Right lobe of liver (tissue), 4 donors: ENCODE data around the gene RHOD.

Experiments
- CTCF ChIP-seq, 4 donors: fragments of 200-600 bp in 3 of 4; fragments of 450-650 bp in 1 of 4; IDR thresholded peaks; one replicate each; pipeline versions ENCODE4 v1.5.1 to v1.8.0; 2016 to 2022; ENCODE audit warnings: antibody characterized with exemption in 4 of 4, mild to moderate bottlenecking in 2 of 4
- POLR2A ChIP-seq: fragments of 450-650 bp; IDR thresholded peaks from one replicate; pipeline ENCODE4 v1.6.1; 2017; ENCODE audit warnings: antibody characterized with exemption, mild to moderate bottlenecking
- donor health status: DM: no; HTN: no; CAD: no.
- donor health status: DM: no; HTN: no; CAD: no.
- donor health status: DM: no; HTN: yes; CAD: no.

DNA sequence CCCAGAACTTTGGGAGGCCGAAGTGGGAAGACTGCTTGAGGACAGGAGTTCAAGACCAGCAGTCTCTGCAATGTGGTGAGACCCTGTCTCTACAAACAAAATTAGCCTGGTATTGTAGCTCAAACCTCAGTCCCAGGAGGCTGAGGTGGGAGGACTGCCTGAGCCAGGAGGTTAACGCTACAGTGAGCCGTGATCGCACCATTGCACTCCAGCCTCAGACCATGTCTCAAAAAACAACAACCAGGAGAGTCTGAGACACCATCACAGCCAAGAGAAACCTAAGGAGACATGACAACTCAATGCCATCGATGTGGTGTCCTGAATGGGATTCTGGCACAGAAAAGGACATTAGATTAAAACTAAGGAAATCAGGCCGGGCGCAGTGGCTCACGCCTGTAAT, 34.1 kb downstream of the RHOD start:
- no peak for TF ChIP-seq CTCF (IDR thresholded peaks at IDR 0.05)
- no peak for TF ChIP-seq POLR2A
